H9 (cell line): ENCODE data around the gene PDE4DIP. TPM values are rescaled to one million over a fixed set of nuclear protein-coding genes. Genes with fewer than 3 reads are reported as not detected.
"Not testable (repeated sequence)": the region's sequence is repeated elsewhere in the genome, so short reads cannot be mapped to it uniquely, and the experiment has no call there.

Experiments
- DNase-seq: peaks from one replicate; pipeline ENCODE4 v3.0.0-alpha.2; 2017
- H2AFZ ChIP-seq: one replicate; pipeline ENCODE4 v1.6.1; 2013; ENCODE audit warnings: mild to moderate bottlenecking, low read length, control low read depth, moderate library complexity
- H2AK5ac ChIP-seq: 2 replicates; pipeline ENCODE4 v1.6.1; 2013; ENCODE audit warnings: low read length, control low read depth, mixed read lengths; ENCODE audit not compliant: insufficient read length
- H2BK120ac ChIP-seq: one replicate; pipeline ENCODE4 v1.6.1; 2013; ENCODE audit warnings: low read depth, mild to moderate bottlenecking, low read length, control low read depth, inconsistent platforms; ENCODE audit not compliant: poor library complexity, severe bottlenecking
- H2BK12ac ChIP-seq: 2 replicates; pipeline ENCODE4 v1.6.1; 2013; ENCODE audit warnings: low read length, control low read depth, mixed read lengths, low read depth; ENCODE audit not compliant: insufficient read length
- H2BK15ac ChIP-seq: 2 replicates; pipeline ENCODE4 v1.6.1; 2013; ENCODE audit warnings: low read depth, low read length, control low read depth
- H2BK20ac ChIP-seq: one replicate; pipeline ENCODE4 v1.6.1; 2013; ENCODE audit warnings: low read depth, mild to moderate bottlenecking, low read length, control low read depth, inconsistent platforms; ENCODE audit not compliant: poor library complexity, severe bottlenecking
- H2BK5ac ChIP-seq: 2 replicates; pipeline ENCODE4 v1.6.1; 2013; ENCODE audit warnings: low read length, control low read depth, mixed read lengths; ENCODE audit not compliant: insufficient read length
- H3K14ac ChIP-seq: 2 replicates; pipeline ENCODE4 v1.6.1; 2013; ENCODE audit warnings: low read length, control low read depth; ENCODE audit not compliant: insufficient read depth
- H3K18ac ChIP-seq: 2 replicates; pipeline ENCODE4 v1.6.1; 2013; ENCODE audit warnings: low read depth, mild to moderate bottlenecking, mixed read lengths, low read length, control low read depth; ENCODE audit not compliant: insufficient read length
- H3K23ac ChIP-seq: 2 replicates; pipeline ENCODE4 v1.6.1; 2013; ENCODE audit warnings: low read length, control low read depth, mixed read lengths, low read depth; ENCODE audit not compliant: insufficient read length
- H3K23me2 ChIP-seq: 2 replicates; pipeline ENCODE4 v1.6.1; 2013; ENCODE audit warnings: low read depth, mild to moderate bottlenecking, mixed read lengths, low read length, control low read depth; ENCODE audit not compliant: insufficient read length, poor library complexity, severe bottlenecking
- H3K27ac ChIP-seq: 2 replicates; pipeline ENCODE4 v1.5.1; 2013; ENCODE audit warnings: low read length, control low read depth, mixed read lengths, low read depth; ENCODE audit not compliant: insufficient read length
- H3K27me3 ChIP-seq: 2 replicates; pipeline ENCODE4 v1.6.1; 2013; ENCODE audit warnings: low read length, control low read depth, inconsistent platforms; ENCODE audit not compliant: insufficient read depth
- H3K4ac ChIP-seq: 2 replicates; pipeline ENCODE4 v1.6.1; 2013; ENCODE audit warnings: low read depth, mild to moderate bottlenecking, control low read depth, inconsistent platforms, low read length, moderate library complexity
- H3K4me1 ChIP-seq: 2 replicates; pipeline ENCODE4 v1.6.1; 2013; ENCODE audit warnings: low read length, control low read depth, inconsistent platforms; ENCODE audit not compliant: insufficient read depth
- H3K4me2 ChIP-seq: 2 replicates; pipeline ENCODE4 v1.6.1; 2013; ENCODE audit warnings: low read length, control low read depth, mixed read lengths; ENCODE audit not compliant: insufficient read length, insufficient read depth
- H3K56ac ChIP-seq: 2 replicates; pipeline ENCODE4 v1.6.1; 2013; ENCODE audit warnings: low read depth, mild to moderate bottlenecking, mixed read lengths, low read length, control low read depth; ENCODE audit not compliant: insufficient read length
- H3K79me1 ChIP-seq: 2 replicates; pipeline ENCODE4 v1.6.1; 2013; ENCODE audit warnings: low read depth, mild to moderate bottlenecking, moderate library complexity, low read length, control low read depth, inconsistent platforms; ENCODE audit not compliant: insufficient read depth, poor library complexity, severe bottlenecking
- H3K79me2 ChIP-seq: 2 replicates; pipeline ENCODE4 v1.6.1; 2013; ENCODE audit warnings: low read length, control low read depth, inconsistent platforms; ENCODE audit not compliant: insufficient read depth
- H3K9ac ChIP-seq: 2 replicates; pipeline ENCODE4 v1.6.1; 2013; ENCODE audit warnings: low read length, control low read depth, mixed read lengths; ENCODE audit not compliant: insufficient read length; ENCODE audit errors: extremely low read depth
- H3K9me3 ChIP-seq: one replicate; pipeline ENCODE4 v1.6.1; 2013; ENCODE audit warnings: low read depth, low read length, inconsistent platforms; ENCODE audit not compliant: control insufficient read depth
- H3T11ph ChIP-seq: one replicate; pipeline ENCODE4 v1.6.1; 2013; ENCODE audit warnings: mild to moderate bottlenecking, low read length, control low read depth, inconsistent platforms
- H4K20me1 ChIP-seq: one replicate; pipeline ENCODE4 v1.6.1; 2013; ENCODE audit not compliant: control insufficient read depth, insufficient read length, insufficient read depth
- H4K5ac ChIP-seq: 2 replicates; pipeline ENCODE4 v1.6.1; 2013; ENCODE audit warnings: low read depth, mild to moderate bottlenecking, mixed read lengths, low read length, control low read depth; ENCODE audit not compliant: insufficient read length
- H4K8ac ChIP-seq: replicated peaks from 2 replicates; pipeline ENCODE4 v1.6.1; 2013; ENCODE audit warnings: low read length, control low read depth, mixed read lengths, low read depth; ENCODE audit not compliant: insufficient read length
- H4K91ac ChIP-seq: 2 replicates; pipeline ENCODE4 v1.6.1; 2013; ENCODE audit warnings: low read depth, mild to moderate bottlenecking, moderate library complexity, mixed read lengths, low read length, control low read depth; ENCODE audit not compliant: insufficient read length
- H3K27ac Mint-ChIP-seq, 3 experiments: 2 replicates in 2 of 3; 3 replicates in 1 of 3; pipeline ENCODE4 v1.8.0; 2020 to 2021; ENCODE audit warnings: mixed read lengths in 3 of 3, mild to moderate bottlenecking in 1 of 3, moderate library complexity in 1 of 3
- H3K27me3 Mint-ChIP-seq: 2 replicates; pipeline ENCODE4 v1.8.0; 2021; ENCODE audit warnings: low read depth, mild to moderate bottlenecking, moderate library complexity, mixed read lengths
- H3K36me3 Mint-ChIP-seq, 3 experiments: 2 replicates in 2 of 3; 3 replicates in 1 of 3; pipeline ENCODE4 v1.8.0; 2020 to 2021; ENCODE audit warnings: low read depth in 3 of 3, mixed read lengths in 3 of 3; ENCODE audit not compliant: insufficient read depth in 1 of 3
- H3K4me1 Mint-ChIP-seq, 2 experiments: 2 replicates each; pipeline ENCODE4 v1.8.0; 2020; ENCODE audit warnings: mixed read lengths in 2 of 2
- H3K4me3 Mint-ChIP-seq, 2 experiments: 2 replicates in 1 of 2; 3 replicates in 1 of 2; pipeline ENCODE4 v1.8.0; 2020 to 2021; ENCODE audit warnings: mild to moderate bottlenecking in 2 of 2, mixed read lengths in 2 of 2, moderate library complexity in 1 of 2
- H3K9me3 Mint-ChIP-seq, 2 experiments: 2 replicates in 1 of 2; 3 replicates in 1 of 2; pipeline ENCODE4 v1.8.0; 2020; ENCODE audit warnings: mild to moderate bottlenecking in 2 of 2, mixed read lengths in 2 of 2, moderate library complexity in 1 of 2
- WGBS: extraction: QIAGEN DNeasy Blood & Tissue Kit; methylation state at CpG from one replicate; pipeline ENCODE4 v1.1.7; 2013; ENCODE audit warnings: missing lambda C conversion rate, low lambda C conversion rate, mixed read lengths; ENCODE audit not compliant: insufficient read length; ENCODE audit errors: extremely low coverage; 5-methylcytosine and 5-hydroxymethylcytosine counted together
- total RNA-seq: library from RNA; stranded (reverse); gene quantifications from 2 replicates; pipeline ENCODE4 v1.2.1, GENCODE V29; 2021

PDE4DIP gene
- total RNA-seq, 1 experiment from 2014 or later: 15.7 TPM

GRCh38 chr1:148968682-148969081 is 124.5 kb downstream of the PDE4DIP start:
- not testable (repeated sequence) for H3K14ac ChIP-seq, DNase-seq, H3K79me2 ChIP-seq, H2BK120ac ChIP-seq, H3K4me1 Mint-ChIP-seq, H3K23ac ChIP-seq, H3K9ac ChIP-seq, H3K9me3 ChIP-seq, H3K4me1 ChIP-seq, H3K4me2 ChIP-seq, H3K27me3 Mint-ChIP-seq, H2BK5ac ChIP-seq, H3K79me1 ChIP-seq, H4K8ac ChIP-seq, H2BK15ac ChIP-seq, H3K56ac ChIP-seq, H3K4ac ChIP-seq, H3K27me3 ChIP-seq, H3K36me3 Mint-ChIP-seq, H4K20me1 ChIP-seq, H2AFZ ChIP-seq, H3K9me3 Mint-ChIP-seq, H2BK12ac ChIP-seq, H3K4me3 Mint-ChIP-seq, H2AK5ac ChIP-seq, H2BK20ac ChIP-seq, H3K18ac ChIP-seq, H4K91ac ChIP-seq, H3K23me2 ChIP-seq, H3K27ac Mint-ChIP-seq, H4K5ac ChIP-seq, H3T11ph ChIP-seq, H3K27ac ChIP-seq
- WGBS: no CpG with 5 or more reads among the region's 3 CpGs

DNA sequence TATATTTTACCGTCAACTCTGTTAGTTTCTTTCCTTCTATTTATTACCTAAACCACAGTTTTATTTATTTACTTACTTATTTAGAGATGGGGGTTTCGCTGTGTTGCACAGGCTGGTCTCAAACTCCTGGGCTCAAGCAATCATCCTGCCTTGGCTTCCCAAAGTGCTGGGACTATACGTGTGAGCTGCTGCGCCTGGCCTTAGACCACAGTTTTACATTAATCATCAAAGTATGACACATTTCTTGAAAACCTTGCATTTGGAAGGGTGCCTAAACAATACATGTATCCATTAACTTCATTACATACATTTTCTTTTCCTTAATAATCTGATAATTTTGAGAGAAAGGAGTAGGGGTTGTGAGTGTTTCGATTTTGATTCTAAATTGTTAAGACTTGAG is 124.9 kb downstream of the PDE4DIP start:
- not testable (repeated sequence) for H2BK12ac ChIP-seq, H3K4me1 ChIP-seq, H3K9me3 Mint-ChIP-seq, H4K20me1 ChIP-seq, H3K79me1 ChIP-seq, H2BK5ac ChIP-seq, H3K27ac ChIP-seq, H3K9me3 ChIP-seq, H3K4me2 ChIP-seq, H4K5ac ChIP-seq, H2AFZ ChIP-seq, H3K27me3 ChIP-seq, H3K4ac ChIP-seq, H3K14ac ChIP-seq, H3K4me3 Mint-ChIP-seq, H2BK120ac ChIP-seq, H4K8ac ChIP-seq, H3K36me3 Mint-ChIP-seq, H3K23me2 ChIP-seq, DNase-seq, H3K23ac ChIP-seq, H3K27ac Mint-ChIP-seq, H3T11ph ChIP-seq, H2BK20ac ChIP-seq, H3K27me3 Mint-ChIP-seq, H3K56ac ChIP-seq, H3K4me1 Mint-ChIP-seq, H3K79me2 ChIP-seq, H2BK15ac ChIP-seq, H3K18ac ChIP-seq, H2AK5ac ChIP-seq, H3K9ac ChIP-seq, H4K91ac ChIP-seq
- WGBS: no CpG with 5 or more reads among the region's 5 CpGs
